Karpas-422 (cell line): ENCODE results near the gene CREBRF. TPM values are rescaled to one million over a fixed set of nuclear protein-coding genes. Genes with fewer than 3 reads are reported as not detected.

Experiments
- DNase-seq: peaks from one replicate; pipeline ENCODE4 v3.0.0-alpha.2; 2015
- H2AFZ ChIP-seq: fragments of 200-600 bp; sonication (generic); 2 replicates; pipeline ENCODE4 v1.6.1; 2014; ENCODE audit warnings: antibody characterized with exemption, low read length, mixed read lengths
- H3K27ac ChIP-seq: fragments of 200-600 bp; sonication (generic); 2 replicates; pipeline ENCODE4 v1.5.1; 2014; ENCODE audit warnings: mild to moderate bottlenecking, low read length, moderate library complexity
- H3K27me3 ChIP-seq: fragments of 200-600 bp; sonication (generic); 2 replicates; pipeline ENCODE4 v1.6.1; 2014; ENCODE audit warnings: low read length, mixed read lengths
- H3K36me3 ChIP-seq: fragments of 200-600 bp; sonication (generic); 2 replicates; pipeline ENCODE4 v1.6.1; 2014; ENCODE audit warnings: low read length, mixed read lengths; ENCODE audit not compliant: insufficient read depth
- H3K4me1 ChIP-seq: fragments of 200-600 bp; sonication (generic); 2 replicates; pipeline ENCODE4 v1.6.1; 2014; ENCODE audit warnings: mild to moderate bottlenecking, low read length, mixed read lengths
- H3K4me2 ChIP-seq: fragments of 200-600 bp; sonication (generic); 2 replicates; pipeline ENCODE4 v1.6.1; 2014; ENCODE audit warnings: low read length, low read depth, mild to moderate bottlenecking; ENCODE audit not compliant: poor library complexity, severe bottlenecking
- H3K4me3 ChIP-seq: fragments of 200-600 bp; sonication (generic); 2 replicates; pipeline ENCODE4 v1.5.1; 2014; ENCODE audit warnings: mild to moderate bottlenecking, antibody characterized with exemption, low read length, mixed read lengths
- H3K79me2 ChIP-seq: fragments of 200-600 bp; sonication (generic); 2 replicates; pipeline ENCODE4 v1.6.1; 2014; ENCODE audit warnings: mild to moderate bottlenecking, low read length, mixed read lengths
- H3K9ac ChIP-seq: fragments of 200-600 bp; sonication (generic); 2 replicates; pipeline ENCODE4 v1.6.0; 2014; ENCODE audit warnings: low read length
- H3K9me2 ChIP-seq: fragments of 200-600 bp; sonication (generic), shearing (Covaris generic); replicated peaks from 2 replicates; pipeline ENCODE4 v1.6.0; 2014; ENCODE audit warnings: mild to moderate bottlenecking, low read length, moderate library complexity; ENCODE audit not compliant: insufficient read depth
- H3K9me3 ChIP-seq: fragments of 300-700, 200-600 bp; sonication (generic); 2 replicates; pipeline ENCODE4 v1.6.1; 2014; ENCODE audit warnings: low read length, mixed read lengths
- H4K20me1 ChIP-seq: fragments of 200-600 bp; sonication (generic); 2 replicates; pipeline ENCODE4 v1.6.1; 2014; ENCODE audit warnings: mild to moderate bottlenecking, antibody characterized with exemption, low read length, low read depth; ENCODE audit not compliant: insufficient read depth
- total RNA-seq: library from RNA; depleted of rRNA; stranded (reverse); fragments of >200 nt; shearing (Covaris generic); gene quantifications from 2 replicates; pipeline ENCODE4 v1.2.3, GENCODE V29; 2014; ENCODE audit warnings: low replicate concordance

CREBRF gene
- total RNA-seq, 1 experiment from 2014 or later: 31.9 TPM

DNA sequence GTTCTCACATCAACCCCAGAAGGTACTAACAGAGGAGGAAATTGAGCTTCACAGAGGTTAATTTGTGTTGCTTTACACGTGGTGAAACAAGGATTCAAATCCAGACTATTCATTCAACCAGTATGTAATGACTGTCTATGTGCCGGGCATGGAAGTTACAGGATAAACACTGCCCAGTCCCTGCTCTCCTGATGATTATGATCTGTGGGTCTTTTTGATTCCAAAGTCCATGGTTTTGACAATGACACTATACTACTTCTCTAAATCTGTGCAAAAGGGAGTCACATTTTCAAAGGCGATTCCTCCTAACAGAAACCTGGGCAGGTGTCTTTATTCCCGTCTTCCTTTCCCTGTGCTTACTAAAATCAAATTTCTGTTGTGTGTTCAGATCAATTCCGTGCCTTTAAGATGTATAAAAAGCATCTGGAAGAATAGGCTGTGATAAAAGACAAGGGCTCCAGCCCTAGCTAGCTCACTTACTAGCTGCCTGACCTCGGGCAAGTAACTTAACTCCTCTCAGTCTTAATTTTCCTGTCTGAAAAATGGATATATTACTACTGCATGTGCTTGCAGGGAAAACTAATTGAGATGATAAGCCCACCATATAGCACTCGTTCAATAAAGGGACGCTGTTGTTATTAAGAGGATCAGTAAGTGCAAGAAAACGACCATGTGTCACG, 970 bp upstream of the CREBRF start:
- H2AFZ ChIP-seq: peak overlapping the region; percentile 3
- H3K4me2 ChIP-seq: peak overlapping the region; percentile 73
- H3K9me3 ChIP-seq: no peaks in the 10 kb centered on the region
- H4K20me1 ChIP-seq: no peaks in the 10 kb centered on the region
- DNase-seq: peak; percentile 56
- H3K27ac ChIP-seq: no peak overlapping the region
- peak overlapping the region; percentile 87 for H3K4me3 ChIP-seq
- no peaks in the 10 kb centered on the region for H3K36me3 ChIP-seq
- peaks cover 22% of the 10 kb centered on the region for H3K79me2 ChIP-seq
- peaks cover 16% of the 10 kb centered on the region for H3K4me1 ChIP-seq
- H3K9ac ChIP-seq: peak overlapping the region; percentile 66
- no peaks in the 10 kb centered on the region for H3K9me2 ChIP-seq
- no peaks in the 10 kb centered on the region for H3K27me3 ChIP-seq

DNA sequence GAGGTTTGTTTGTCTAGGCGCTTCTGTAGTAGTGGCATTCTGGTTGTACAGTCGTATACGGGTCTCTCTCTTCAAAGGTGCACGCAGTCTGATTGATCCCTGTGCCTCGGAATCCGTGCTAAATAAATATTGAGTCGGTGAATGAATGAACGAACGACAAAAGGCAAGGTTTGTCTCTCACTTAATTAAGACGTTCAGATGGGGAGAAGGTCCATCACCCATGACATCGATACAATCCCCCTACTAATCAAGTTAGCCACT, 500 bp upstream of the CREBRF start:
- Histone ChIP-seq H3K79me2 (peaks cover 26% of the 10 kb centered on the region), H3K4me3 (peak overlapping the region; percentile 87), H3K9me3 (no peaks in the 10 kb centered on the region), H3K27me3 (no peaks in the 10 kb centered on the region), H4K20me1 (no peaks in the 10 kb centered on the region), H3K4me2 (peak overlapping the region; percentile 73), H3K9ac (peak overlapping the region; percentile 66), H3K4me1 (peaks cover 16% of the 10 kb centered on the region), H3K27ac (no peak overlapping the region), H3K36me3 (no peaks in the 10 kb centered on the region), H3K9me2 (no peaks in the 10 kb centered on the region), H2AFZ (peak overlapping the region; percentile 3)
- no peak for DNase-seq

DNA sequence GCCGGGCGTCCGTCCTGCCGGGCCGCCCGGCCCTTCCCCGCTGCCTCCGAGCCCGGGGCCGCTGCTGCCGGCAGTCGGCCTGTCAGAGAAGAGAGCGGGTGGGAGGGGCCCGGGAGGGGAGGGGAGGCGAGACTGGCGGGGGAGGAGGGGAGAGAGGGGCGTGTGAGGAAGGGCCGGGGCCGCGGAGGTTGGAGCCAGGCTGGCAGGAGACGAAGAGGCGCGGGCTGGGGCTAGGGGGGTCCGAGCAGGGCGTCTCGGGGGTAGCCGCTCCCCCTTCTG, 570 bp downstream of the CREBRF start:
- no peaks in the 10 kb centered on the region for H3K9me3 ChIP-seq
- no peaks in the 10 kb centered on the region for H4K20me1 ChIP-seq
- no peaks in the 10 kb centered on the region for H3K9me2 ChIP-seq
- peaks cover 36% of the 10 kb centered on the region for H3K79me2 ChIP-seq
- H2AFZ ChIP-seq: no peak overlapping the region
- H3K27me3 ChIP-seq: no peaks in the 10 kb centered on the region
- peaks cover 23% of the 10 kb centered on the region for H3K4me1 ChIP-seq
- peak overlapping the region; percentile 87 for H3K4me3 ChIP-seq
- peak overlapping the region; percentile 86 for H3K9ac ChIP-seq
- no peak for DNase-seq
- peak overlapping the region; percentile 63 for H3K27ac ChIP-seq
- H3K36me3 ChIP-seq: no peaks in the 10 kb centered on the region
- peak overlapping the region; percentile 93 for H3K4me2 ChIP-seq

DNA sequence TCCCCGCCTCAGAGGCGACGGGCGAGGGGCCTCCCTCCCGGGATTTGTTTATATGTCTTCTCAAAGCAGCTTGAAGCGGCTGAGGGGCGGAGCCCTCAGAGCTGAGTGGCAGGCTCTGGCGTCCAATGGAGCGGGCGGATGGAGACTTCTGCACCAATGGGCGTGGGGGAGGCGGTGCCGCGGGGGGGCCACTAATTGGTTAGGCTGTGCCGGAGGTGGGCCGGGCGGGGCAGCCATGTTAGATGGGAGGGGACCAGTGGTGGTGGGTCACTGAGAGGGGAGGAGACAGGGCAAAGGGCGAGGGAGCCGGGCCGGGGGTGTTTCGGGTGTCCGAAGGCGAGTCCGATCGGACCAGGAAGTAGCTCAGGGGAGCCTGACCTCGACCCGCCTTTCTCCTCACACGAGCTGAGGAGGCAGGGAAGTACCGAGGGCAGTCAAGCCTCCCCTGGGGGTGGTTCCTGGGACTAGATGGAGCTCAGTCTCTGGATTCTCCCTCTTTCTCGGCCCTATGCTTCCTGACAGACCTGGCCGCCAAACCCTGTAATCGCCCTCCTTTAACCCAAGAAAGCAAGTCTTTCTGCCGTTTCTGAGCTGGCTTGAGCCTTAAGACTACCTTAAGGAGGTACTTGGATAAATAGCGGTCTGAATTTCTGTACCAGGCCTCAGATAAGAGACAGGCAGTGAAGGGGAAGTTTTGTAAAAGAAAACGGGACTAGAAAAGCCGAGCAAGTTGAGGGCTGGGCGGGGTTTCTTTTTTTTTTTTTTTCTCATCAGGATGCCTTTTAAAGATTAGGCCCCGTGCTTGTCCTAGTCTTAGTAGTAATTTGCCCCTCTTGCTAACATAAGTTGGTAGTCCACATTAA, 1.1 kb downstream of the CREBRF start:
- H3K79me2 ChIP-seq: peaks cover 42% of the 10 kb centered on the region
- H3K4me3 ChIP-seq: peak overlapping the region; percentile 87

GRCh38 chr5:173062141-173062540, 6.0 kb downstream of the CREBRF start:
- peak; percentile 33 for DNase-seq
- Histone ChIP-seq H3K9ac (peak overlapping the region; percentile 43), H3K79me2 (peaks cover 83% of the 10 kb centered on the region), H4K20me1 (no peaks in the 10 kb centered on the region), H3K4me2 (peak overlapping the region; percentile 59), H3K27ac (peak overlapping the region; percentile 64), H2AFZ (no peak overlapping the region), H3K36me3 (0 out of 2 replicates have a peak, but pooled peaks cover 2% of the 10 kb centered on the region), H3K4me3 (peak overlapping the region; percentile 18; the same call in 1 of the 2 replicates), H3K9me3 (no peaks in the 10 kb centered on the region), H3K4me1 (peaks cover 28% of the 10 kb centered on the region), H3K9me2 (no peaks in the 10 kb centered on the region), H3K27me3 (no peaks in the 10 kb centered on the region)

More for the DNA sequence above, 1.1 kb downstream of the CREBRF start:
- no peaks in the 10 kb centered on the region for H3K9me3 ChIP-seq
- H4K20me1 ChIP-seq: no peaks in the 10 kb centered on the region
- H3K27me3 ChIP-seq: no peaks in the 10 kb centered on the region
- peak overlapping the region; percentile 93 for H3K4me2 ChIP-seq
- peaks cover 29% of the 10 kb centered on the region for H3K4me1 ChIP-seq
- H3K36me3 ChIP-seq: no peaks in the 10 kb centered on the region
- peak; percentile 99 for DNase-seq
- peak overlapping the region; percentile 77 for H3K27ac ChIP-seq
- H3K9ac ChIP-seq: peak overlapping the region; percentile 87
- H3K9me2 ChIP-seq: no peaks in the 10 kb centered on the region
- H2AFZ ChIP-seq: peak overlapping the region; percentile 68

GRCh38 chr5:173065155-173065554, 9.0 kb downstream of the CREBRF start:
- peaks cover 84% of the 10 kb centered on the region for H3K79me2 ChIP-seq
- H3K4me1 ChIP-seq: peaks cover 29% of the 10 kb centered on the region
- H3K36me3 ChIP-seq: 0 out of 2 replicates have a peak, but pooled peaks cover 4% of the 10 kb centered on the region
- peak overlapping the region; percentile 18 for H3K9ac ChIP-seq
- H3K27me3 ChIP-seq: no peaks in the 10 kb centered on the region
- no peaks in the 10 kb centered on the region for H3K9me2 ChIP-seq
- H3K4me2 ChIP-seq: peak overlapping the region; percentile 36
- H3K27ac ChIP-seq: no peak overlapping the region
- H4K20me1 ChIP-seq: no peaks in the 10 kb centered on the region; the same call in 1 of the 2 replicates
- H2AFZ ChIP-seq: no peak overlapping the region
- DNase-seq: no peak
- H3K4me3 ChIP-seq: peak overlapping the region; percentile 8; the same call in 1 of the 2 replicates
- H3K9me3 ChIP-seq: no peaks in the 10 kb centered on the region

- Histone ChIP-seq H3K36me3 (0 out of 2 replicates have a peak, but pooled peaks cover 4% of the 10 kb centered on the region), H3K4me2 (no peak overlapping the region), H3K9me3 (no peaks in the 10 kb centered on the region), H4K20me1 (no peaks in the 10 kb centered on the region; the same call in 1 of the 2 replicates), H3K27me3 (no peaks in the 10 kb centered on the region), H3K9me2 (no peaks in the 10 kb centered on the region), H3K4me3 (no peak overlapping the region), H3K27ac (no peak overlapping the region), H3K79me2 (peaks cover 69% of the 10 kb centered on the region), H3K4me1 (peaks cover 15% of the 10 kb centered on the region), H2AFZ (no peak overlapping the region), H3K9ac (no peak overlapping the region)
- no peak for DNase-seq
These were observed 13.5 kb downstream of the CREBRF start for GRCh38 chr5:173069671-173070070.

DNA sequence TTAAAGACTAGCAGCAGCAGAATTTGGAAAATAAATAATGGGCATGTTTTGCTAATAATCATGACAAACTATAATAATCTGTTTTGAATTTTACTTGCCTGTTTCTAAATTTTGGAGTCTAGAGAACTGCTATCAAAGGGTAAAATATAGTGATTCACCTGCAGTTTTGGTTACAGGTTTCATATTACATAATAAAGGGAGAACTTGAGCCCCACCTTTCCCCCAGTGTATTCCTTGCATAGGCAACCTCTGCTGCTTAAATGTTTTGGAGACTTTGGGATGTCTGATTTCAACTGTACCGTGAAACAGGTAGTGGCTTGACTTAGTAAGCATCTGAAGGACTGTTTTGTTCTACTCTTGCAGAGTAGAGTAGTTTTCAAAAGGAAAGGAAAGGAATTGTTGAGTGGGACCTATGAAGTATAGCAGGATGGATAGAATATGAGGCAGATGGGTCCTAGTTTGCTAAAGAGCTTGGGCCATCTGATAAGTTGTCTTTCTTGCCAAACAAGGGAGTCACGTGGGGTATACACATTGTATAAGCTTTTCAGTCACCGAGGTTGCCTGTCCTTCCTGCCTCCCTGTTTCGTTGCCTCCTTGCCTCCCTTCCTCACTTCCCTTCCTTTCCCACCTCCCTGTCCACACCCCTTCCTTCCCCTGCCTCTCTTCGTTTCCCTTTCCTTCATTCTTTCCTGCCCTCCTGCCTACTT, 19.1 kb downstream of the CREBRF start:
- Histone ChIP-seq H4K20me1 (no peaks in the 10 kb centered on the region), H3K9me2 (no peaks in the 10 kb centered on the region), H3K36me3 (no peaks in the 10 kb centered on the region), H3K4me1 (peaks cover 9% of the 10 kb centered on the region), H3K9me3 (no peaks in the 10 kb centered on the region), H3K27ac (no peak overlapping the region), H3K79me2 (peaks cover 56% of the 10 kb centered on the region), H3K4me3 (no peak overlapping the region), H3K27me3 (no peaks in the 10 kb centered on the region), H2AFZ (no peak overlapping the region), H3K4me2 (peak overlapping the region; percentile 31), H3K9ac (no peak overlapping the region)
- no peak for DNase-seq
